ENCODE data around the gene ACTN4.

- TF ChIP-seq CTCF (IDR thresholded peaks at IDR 0.05; ENCODE audit: low read depth, low read length) (no peak), MAX (IDR thresholded peaks at IDR 0.05; ENCODE audit: low read depth, low read length) (no peak), POLR2A (IDR thresholded peaks at IDR 0.05; ENCODE audit: extremely low read depth, insufficient read length) (no peak), MYC (IDR thresholded peaks at IDR 0.05; ENCODE audit: low read depth, low read length) (no peak)
These were observed 56.1 kb downstream of the ACTN4 start for GRCh38 chr19:38703509-38703908.

All from NB4 (cell line).